Measurements from ENCODE around the gene MSANTD2. TPM values are rescaled to one million over a fixed set of nuclear protein-coding genes. Genes with fewer than 3 reads are reported as not detected.

Gene MSANTD2
- total and polyA plus RNA-seq, 9 of the 15 experiments (the other 6 are each of a cell fraction or from before 2014, with no cell fraction given) = 1.3 to 9.9 (median 5.3) TPM

DNA sequence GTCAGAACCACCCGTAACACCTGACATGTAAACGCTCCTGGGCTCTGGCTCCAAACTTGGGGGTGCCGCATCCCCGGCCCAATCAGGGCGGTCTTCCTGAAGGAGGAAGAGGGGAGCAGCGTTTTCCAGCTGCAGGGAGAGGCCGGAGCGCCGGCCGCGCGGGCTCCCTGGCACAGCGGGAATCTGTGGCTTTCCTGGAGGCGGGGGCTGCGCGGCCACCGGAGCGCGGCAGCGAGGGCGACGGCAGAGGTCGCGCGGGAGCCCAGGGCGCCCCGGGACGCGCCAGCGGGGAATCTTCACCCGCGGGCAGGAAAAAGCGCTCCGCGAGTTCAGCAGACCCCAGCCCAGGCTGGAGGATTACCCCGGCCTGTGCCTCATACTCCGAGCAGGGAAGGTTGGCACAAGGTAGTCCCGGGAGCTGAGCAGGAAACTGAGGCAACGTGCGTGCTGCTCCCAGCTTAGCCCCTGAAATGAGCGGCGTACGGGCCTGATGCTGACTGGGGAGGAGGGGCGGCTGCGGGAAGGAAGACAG is 37.5 kb downstream of the MSANTD2 start:
- Histone ChIP-seq H3K4me1 (replicated peaks in 1 of 2; ENCODE audit: control insufficient read depth in 2 of 2, insufficient read depth in 2 of 2, low read length in 2 of 2) (peaks cover 0 to 36% of the 10 kb centered on the region in 2 experiments; a peak in 4 of 5 replicates), H3K79me2 (ENCODE audit: control insufficient read depth, insufficient read depth, low read length) (no peaks in the 10 kb centered on the region), H3K9ac (ENCODE audit: insufficient read depth in 1 of 2, low read depth in 2 of 2, low read length in 2 of 2) (peak overlapping the region; percentile 45 to 91), H3K27me3 (ENCODE audit: control insufficient read depth in 2 of 2, insufficient read depth in 2 of 2, low read length in 2 of 2) (peaks cover 0 to 28% of the 10 kb centered on the region in 2 experiments; a peak in 3 of 5 replicates), H3K4me2 (ENCODE audit: insufficient read depth, low read length) (peak overlapping the region; percentile 93), H3K36me3 (ENCODE audit: control insufficient read depth, insufficient read depth, low read length) (peaks cover 3% of the 10 kb centered on the region; the same call in 1 of the 3 replicates), H4K20me1 (replicated peaks; ENCODE audit: control insufficient read depth, insufficient read depth, low read length) (no peaks in the 10 kb centered on the region), H3K9me1 (ENCODE audit: control insufficient read depth, insufficient read depth, low read length) (no peaks in the 10 kb centered on the region), H2AFZ (ENCODE audit: low read depth, low read length) (peak overlapping the region; percentile 95), H3K4me3 (peak overlapping the region; percentile 46), H3K9me3 (replicated peaks; ENCODE audit: control insufficient read depth, insufficient read depth, low read depth, low read length) (no peaks in the 10 kb centered on the region), H3K27ac (ENCODE audit: extremely low read depth, low read depth, low read length) (no peak overlapping the region)
- no TSS peak for BruUV-seq (replicated peaks)
- in situ Hi-C loops (cut with MboI) (loop anchor here (10.0 kb wide), 2 partner anchors 88 to 348 kb away; partner anchors contain the start of genes SIAE and SPA17), intact Hi-C loops (cut with micrococcal nuclease) (loop anchor here (1.0 to 10.0 kb wide), 5 partner anchors 31 to 348 kb away; no protein-coding TSS in a partner anchor)
- FAIRE-seq = no peak
- peak; percentile 68 for ATAC-seq
- CTCF ChIA-PET (ENCODE audit: low intra/inter-chr PET ratio) = interaction anchor here (0.6 to 2.6 kb wide), 7 partner anchors 25 to 675 kb away, joined by 3 to 24 read pairs (median 7); no protein-coding TSS in a partner anchor
- peak; percentile 44 to 75 (median 64) for DNase-seq (ENCODE audit: extremely low read depth in 1 of 4, low spot score in 3 of 4)
- POLR2A ChIA-PET = interaction anchor here (0.5 to 0.9 kb wide), 4 partner anchors 29 to 379 kb away, joined by 3 read pairs; no protein-coding TSS in a partner anchor
- WGBS (ENCODE audit: insufficient coverage, low coverage, missing lambda C conversion rate) = under 1% methylated on average over 32 of the region's 45 CpGs
- TF ChIP-seq ILK (tag; IDR thresholded peaks at IDR 0.05; ENCODE audit: borderline replicate concordance, low read depth) (no peak), SUPT5H (IDR thresholded peaks at IDR 0.05) (no peak), BRF2 (IDR thresholded peaks at IDR 0.05; ENCODE audit: borderline replicate concordance, insufficient read depth, insufficient read length) (no peak), ZFPM2 (CRISPR knock-in tag; IDR thresholded peaks at IDR 0.05) (no peak), SMARCA5 (IDR thresholded peaks at IDR 0.05) (no peak), CTCF (IDR thresholded peaks at IDR 0.05 in 2 of 3, conservative IDR thresholded peaks at IDR 0.05 in 1 of 3; ENCODE audit: insufficient read depth in 2 of 3, low read depth in 1 of 3, low read length in 3 of 3) (peak in 2 of 3 experiments; percentile 28 to 33; a peak in 3 of 6 replicates), DLX4 (CRISPR knock-in tag; IDR thresholded peaks at IDR 0.05) (no peak), ZFP36 (IDR thresholded peaks at IDR 0.05; ENCODE audit: low read depth, low read length, partially characterized antibody) (peak; percentile 89), NFE2L1 (tag; IDR thresholded peaks at IDR 0.05; ENCODE audit: borderline replicate concordance, low read depth) (no peak), ATF2 (CRISPR knock-in tag; IDR thresholded peaks at IDR 0.05) (no peak), NR4A1 (CRISPR knock-in tag; IDR thresholded peaks at IDR 0.05) (no peak), NR4A1 (tag; IDR thresholded peaks at IDR 0.05) (no peak), ETV5 (CRISPR knock-in tag; IDR thresholded peaks at IDR 0.05; ENCODE audit: low read depth) (0 out of 2 replicates have a peak, but pooled peaks have one; percentile 45), HNRNPH1 (optimal IDR thresholded peaks at IDR 0.05; ENCODE audit: low read depth, low read length) (no peak), CBX5 (IDR thresholded peaks at IDR 0.05; ENCODE audit: borderline replicate concordance, low read depth) (no peak), JUNB (CRISPR knock-in tag; conservative IDR thresholded peaks at IDR 0.05) (no peak), ZNF12 (CRISPR knock-in tag; IDR thresholded peaks at IDR 0.05) (peak; percentile 47; the same call in 1 of the 2 replicates), HMG20B (CRISPR knock-in tag; IDR thresholded peaks at IDR 0.05) (no peak)
